Measurements from ENCODE around the gene SLC16A10.

The SLC16A10 gene

GRCh38 chr6:111157412-111157811 lies 70.1 kb downstream of the SLC16A10 start:
- DNase-seq (ENCODE audit: low read depth in 2 of 2): no peak
- no peak overlapping the region for H3K4me3 ChIP-seq (replicated peaks in 1 of 2; ENCODE audit: low read depth in 2 of 2, low read length in 2 of 2)
- TF ChIP-seq, protein P1, sequence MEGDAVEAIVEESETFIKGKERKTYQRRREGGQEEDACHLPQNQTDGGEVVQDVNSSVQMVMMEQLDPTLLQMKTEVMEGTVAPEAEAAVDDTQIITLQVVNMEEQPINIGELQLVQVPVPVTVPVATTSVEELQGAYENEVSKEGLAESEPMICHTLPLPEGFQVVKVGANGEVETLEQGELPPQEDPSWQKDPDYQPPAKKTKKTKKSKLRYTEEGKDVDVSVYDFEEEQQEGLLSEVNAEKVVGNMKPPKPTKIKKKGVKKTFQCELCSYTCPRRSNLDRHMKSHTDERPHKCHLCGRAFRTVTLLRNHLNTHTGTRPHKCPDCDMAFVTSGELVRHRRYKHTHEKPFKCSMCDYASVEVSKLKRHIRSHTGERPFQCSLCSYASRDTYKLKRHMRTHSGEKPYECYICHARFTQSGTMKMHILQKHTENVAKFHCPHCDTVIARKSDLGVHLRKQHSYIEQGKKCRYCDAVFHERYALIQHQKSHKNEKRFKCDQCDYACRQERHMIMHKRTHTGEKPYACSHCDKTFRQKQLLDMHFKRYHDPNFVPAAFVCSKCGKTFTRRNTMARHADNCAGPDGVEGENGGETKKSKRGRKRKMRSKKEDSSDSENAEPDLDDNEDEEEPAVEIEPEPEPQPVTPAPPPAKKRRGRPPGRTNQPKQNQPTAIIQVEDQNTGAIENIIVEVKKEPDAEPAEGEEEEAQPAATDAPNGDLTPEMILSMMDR (IDR thresholded peaks at IDR 0.05; ENCODE audit: low read depth, low read length): no peak

DNA sequence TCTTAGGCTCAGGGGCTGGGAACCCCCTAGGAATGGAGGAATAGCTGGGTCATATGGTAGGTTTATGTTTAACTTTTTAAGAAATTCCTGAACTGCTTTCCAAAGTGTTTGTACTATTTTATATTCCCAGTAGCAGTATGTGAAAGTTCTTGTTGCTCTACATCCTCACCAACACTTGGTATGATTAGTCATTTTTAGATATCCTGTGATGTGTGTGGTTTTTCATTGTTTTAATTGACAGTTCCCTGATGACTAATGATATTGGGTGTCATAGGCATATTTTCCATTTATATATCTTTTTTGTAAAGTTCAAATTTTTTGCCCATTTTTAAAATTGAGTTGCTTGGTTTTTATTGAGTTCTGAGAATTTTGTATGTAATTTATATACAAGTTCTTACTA lies 72.3 kb downstream of the SLC16A10 start:
- DNase-seq (ENCODE audit: low read depth in 2 of 2): no peak
- H3K4me3 ChIP-seq (replicated peaks in 1 of 2; ENCODE audit: low read depth in 2 of 2, low read length in 2 of 2): no peak overlapping the region
- TF ChIP-seq, protein P1 (IDR thresholded peaks at IDR 0.05; ENCODE audit: low read depth, low read length): no peak

- no peak for DNase-seq (ENCODE audit: low read depth in 2 of 2)
- TF ChIP-seq, protein P1 (IDR thresholded peaks at IDR 0.05; ENCODE audit: low read depth, low read length): no peak
- no peak overlapping the region for H3K4me3 ChIP-seq (replicated peaks in 1 of 2; ENCODE audit: low read depth in 2 of 2, low read length in 2 of 2)
Observed at GRCh38 chr6:111161650-111162049, 74.3 kb downstream of the SLC16A10 start.

DNA sequence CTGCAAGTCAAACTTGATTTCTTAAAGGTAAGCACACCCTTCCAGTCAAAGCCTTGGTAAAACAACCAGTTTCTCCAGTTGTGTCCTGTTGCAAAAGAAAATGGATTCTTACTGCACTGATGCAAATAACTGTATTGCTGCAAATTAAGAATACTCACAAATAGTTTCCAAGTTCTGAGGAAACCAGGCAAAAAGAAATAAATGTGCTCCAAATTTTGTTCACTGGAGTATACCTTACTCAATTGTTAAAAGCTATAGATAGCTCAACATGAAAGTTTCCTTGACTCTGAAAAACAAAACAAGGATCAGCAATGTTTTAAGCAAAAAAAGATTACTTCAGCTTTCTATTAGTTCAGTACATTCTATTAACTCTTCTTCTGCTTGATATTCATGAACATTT lies 75.2 kb downstream of the SLC16A10 start:
- TF ChIP-seq, protein P1 (IDR thresholded peaks at IDR 0.05; ENCODE audit: low read depth, low read length): no peak
- no peak overlapping the region for H3K4me3 ChIP-seq (replicated peaks in 1 of 2; ENCODE audit: low read depth in 2 of 2, low read length in 2 of 2)
- DNase-seq (ENCODE audit: low read depth in 2 of 2): peak in 1 of 2 donors; percentile 0

DNA sequence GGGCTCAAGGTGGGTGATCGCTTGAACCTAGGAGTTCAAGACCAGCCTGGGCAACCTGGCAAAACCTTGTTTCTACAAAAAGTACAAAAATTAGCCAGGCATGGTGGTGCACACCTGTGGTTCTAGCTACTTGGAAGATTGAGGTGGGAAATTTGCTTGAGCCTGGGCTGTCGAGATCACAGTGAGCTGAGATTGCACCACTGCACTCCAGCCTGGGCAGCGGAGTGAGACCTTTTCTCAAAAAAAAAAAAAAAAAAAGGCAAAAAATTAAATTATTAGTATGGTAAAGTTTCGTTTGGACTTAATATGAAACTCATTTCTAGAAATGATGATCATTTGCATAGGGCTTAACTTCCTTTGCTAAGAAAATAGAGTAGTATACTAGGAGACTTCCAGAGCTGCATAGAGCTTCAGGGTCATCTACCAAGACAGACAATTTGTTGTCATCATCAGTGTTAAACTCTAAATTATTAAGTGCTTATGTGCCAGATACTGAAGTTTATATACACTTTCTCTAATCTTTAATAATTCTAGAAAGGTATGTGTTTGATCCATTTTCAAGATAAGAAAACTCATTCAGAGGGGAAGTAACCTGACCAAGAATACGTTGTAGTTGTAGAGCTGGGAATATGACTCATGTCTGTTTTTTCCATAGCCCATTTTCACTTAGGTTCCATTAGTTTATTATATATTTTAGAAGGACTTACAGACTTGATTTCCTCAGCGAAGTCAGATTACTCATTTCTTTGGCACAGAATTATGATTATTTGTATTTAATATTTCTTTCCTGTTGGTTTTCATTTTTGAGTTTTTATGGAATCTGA lies 84.5 kb downstream of the SLC16A10 start:
- TF ChIP-seq, protein P1 (IDR thresholded peaks at IDR 0.05; ENCODE audit: low read depth, low read length): no peak
- H3K4me3 ChIP-seq (replicated peaks in 1 of 2; ENCODE audit: low read depth in 2 of 2, low read length in 2 of 2): no peak overlapping the region
- no peak for DNase-seq (ENCODE audit: low read depth in 2 of 2)

DNA sequence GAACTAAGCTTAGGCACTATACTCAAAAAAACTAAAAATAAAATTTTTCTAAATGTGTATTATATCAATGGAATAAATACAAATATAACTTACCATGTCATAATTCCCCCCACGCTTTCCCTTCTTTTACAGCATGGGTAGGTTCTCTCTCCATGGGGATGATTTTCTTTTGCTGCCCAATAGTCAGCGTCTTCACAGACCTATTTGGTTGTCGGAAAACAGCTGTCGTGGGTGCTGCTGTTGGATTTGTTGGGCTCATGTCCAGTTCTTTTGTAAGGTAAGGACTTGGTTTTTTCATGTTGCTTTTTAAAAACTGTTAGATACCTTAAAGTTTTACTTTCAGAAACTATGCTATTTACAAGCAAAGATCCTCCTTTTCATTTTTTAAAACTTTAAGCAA lies 85.3 kb downstream of the SLC16A10 start:
- TF ChIP-seq, protein P1 (IDR thresholded peaks at IDR 0.05; ENCODE audit: low read depth, low read length): no peak
- no peak for DNase-seq (ENCODE audit: low read depth in 2 of 2)
- H3K4me3 ChIP-seq (replicated peaks in 1 of 2; ENCODE audit: low read depth in 2 of 2, low read length in 2 of 2): no peak overlapping the region

Measured in cardiac fibroblast (primary cell).